Measurements from ENCODE around the gene ZNF439. TPM values are rescaled to one million over a fixed set of nuclear protein-coding genes. Genes with fewer than 3 reads are reported as not detected.
"Not testable (repeated sequence)": the region's sequence is repeated elsewhere in the genome, so short reads cannot be mapped to it uniquely, and the experiment has no call there.

Gene ZNF439
- total and polyA plus RNA-seq, 8 donors: 7.6 to 20.8 (median 19.2) TPM

DNA sequence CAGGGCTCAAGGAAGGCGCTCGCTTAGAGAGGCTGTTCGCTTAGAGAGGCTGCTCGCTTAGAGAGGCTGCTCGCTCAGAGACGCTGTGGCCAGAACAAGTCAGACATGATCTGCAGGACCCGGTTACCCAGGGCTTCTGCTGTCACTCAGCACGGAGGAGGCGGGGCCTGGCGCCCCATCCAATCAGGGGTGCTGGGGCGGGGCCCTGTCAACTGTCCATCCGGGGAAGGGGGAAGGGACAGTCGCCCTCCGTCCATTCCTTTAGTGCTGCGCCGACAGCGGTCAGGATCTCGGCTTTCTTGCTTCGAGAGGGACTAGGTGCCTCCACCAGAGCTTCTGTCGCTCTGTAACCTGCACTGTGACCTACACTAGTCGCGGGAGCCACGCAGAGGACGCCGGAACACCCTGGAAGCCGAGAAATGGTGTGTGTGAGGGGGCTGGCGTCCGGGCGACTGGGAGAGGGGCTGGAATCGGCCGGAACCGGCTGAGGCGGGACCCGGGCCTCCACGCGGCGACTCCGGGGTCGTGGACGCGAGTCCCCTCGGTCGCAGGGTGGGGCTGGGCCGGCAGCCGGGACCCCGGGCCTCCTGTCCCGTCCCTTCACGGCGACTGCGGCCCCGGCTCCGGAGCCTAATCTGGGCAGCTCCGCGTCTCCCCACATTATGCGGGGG lies 34.4 kb upstream of the ZNF439 start, which contains the start of gene ZNF440:
TSS of gene ZNF440 (plus strand) at position 245 of the 671 bp plus-strand sequence. CDS start at position 420, 175 bp downstream.
- peaks cover 0 to 9% of the 10 kb centered on the region in 2 donors for H3K4me1 ChIP-seq
- ATAC-seq (peak; percentile 100), DNase-seq (peak; percentile 95 to 98 (median 96))
- H3K27me3 ChIP-seq: no peaks in the 10 kb centered on the region
- no peaks in the 10 kb centered on the region for H3K36me3 ChIP-seq
- intact Hi-C loops (cut with DNase I): no loop called here
- H3K4me3 ChIP-seq: peak within 1 kb of the TSS; percentile 82 to 96
- TF ChIP-seq, protein P1, sequence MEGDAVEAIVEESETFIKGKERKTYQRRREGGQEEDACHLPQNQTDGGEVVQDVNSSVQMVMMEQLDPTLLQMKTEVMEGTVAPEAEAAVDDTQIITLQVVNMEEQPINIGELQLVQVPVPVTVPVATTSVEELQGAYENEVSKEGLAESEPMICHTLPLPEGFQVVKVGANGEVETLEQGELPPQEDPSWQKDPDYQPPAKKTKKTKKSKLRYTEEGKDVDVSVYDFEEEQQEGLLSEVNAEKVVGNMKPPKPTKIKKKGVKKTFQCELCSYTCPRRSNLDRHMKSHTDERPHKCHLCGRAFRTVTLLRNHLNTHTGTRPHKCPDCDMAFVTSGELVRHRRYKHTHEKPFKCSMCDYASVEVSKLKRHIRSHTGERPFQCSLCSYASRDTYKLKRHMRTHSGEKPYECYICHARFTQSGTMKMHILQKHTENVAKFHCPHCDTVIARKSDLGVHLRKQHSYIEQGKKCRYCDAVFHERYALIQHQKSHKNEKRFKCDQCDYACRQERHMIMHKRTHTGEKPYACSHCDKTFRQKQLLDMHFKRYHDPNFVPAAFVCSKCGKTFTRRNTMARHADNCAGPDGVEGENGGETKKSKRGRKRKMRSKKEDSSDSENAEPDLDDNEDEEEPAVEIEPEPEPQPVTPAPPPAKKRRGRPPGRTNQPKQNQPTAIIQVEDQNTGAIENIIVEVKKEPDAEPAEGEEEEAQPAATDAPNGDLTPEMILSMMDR (IDR thresholded peaks at IDR 0.05): no peak
- peaks cover 0 to 1% of the 10 kb centered on the region in 2 donors for H3K9me3 ChIP-seq
- H3K27ac ChIP-seq: peak within 1 kb of the TSS; percentile 85 to 92

DNA sequence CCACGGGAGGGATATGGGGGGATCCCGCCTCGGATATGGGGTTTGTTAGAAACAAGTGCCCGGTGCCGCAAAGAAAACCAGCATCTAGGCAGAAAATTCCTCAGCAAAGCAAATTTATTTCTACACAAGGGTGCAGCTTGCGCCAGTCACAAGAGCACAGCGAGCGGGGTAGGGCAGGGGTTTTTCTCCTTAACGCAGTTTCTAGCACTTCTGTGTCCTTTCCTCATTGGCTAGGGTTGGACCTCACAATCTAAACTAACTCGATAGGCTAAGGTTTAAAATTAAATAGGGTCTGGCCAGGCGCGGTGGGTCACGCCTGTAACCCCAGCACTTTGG lies 33.9 kb upstream of the ZNF439 start:
- peaks cover 0 to 9% of the 10 kb centered on the region in 2 donors for H3K4me1 ChIP-seq
- TF ChIP-seq, protein P1 (IDR thresholded peaks at IDR 0.05): no peak
- intact Hi-C loops (cut with DNase I): no loop called here
- H3K36me3 ChIP-seq: no peaks in the 10 kb centered on the region
- no peaks in the 10 kb centered on the region for H3K27me3 ChIP-seq
- DNase-seq (no peak), ATAC-seq (peak; percentile 58)
- H3K4me3 ChIP-seq: peak overlapping the region; percentile 82 to 96
- peak overlapping the region; percentile 85 to 92 for H3K27ac ChIP-seq
- H3K9me3 ChIP-seq: peaks cover 0 to 3% of the 10 kb centered on the region in 2 donors

DNA sequence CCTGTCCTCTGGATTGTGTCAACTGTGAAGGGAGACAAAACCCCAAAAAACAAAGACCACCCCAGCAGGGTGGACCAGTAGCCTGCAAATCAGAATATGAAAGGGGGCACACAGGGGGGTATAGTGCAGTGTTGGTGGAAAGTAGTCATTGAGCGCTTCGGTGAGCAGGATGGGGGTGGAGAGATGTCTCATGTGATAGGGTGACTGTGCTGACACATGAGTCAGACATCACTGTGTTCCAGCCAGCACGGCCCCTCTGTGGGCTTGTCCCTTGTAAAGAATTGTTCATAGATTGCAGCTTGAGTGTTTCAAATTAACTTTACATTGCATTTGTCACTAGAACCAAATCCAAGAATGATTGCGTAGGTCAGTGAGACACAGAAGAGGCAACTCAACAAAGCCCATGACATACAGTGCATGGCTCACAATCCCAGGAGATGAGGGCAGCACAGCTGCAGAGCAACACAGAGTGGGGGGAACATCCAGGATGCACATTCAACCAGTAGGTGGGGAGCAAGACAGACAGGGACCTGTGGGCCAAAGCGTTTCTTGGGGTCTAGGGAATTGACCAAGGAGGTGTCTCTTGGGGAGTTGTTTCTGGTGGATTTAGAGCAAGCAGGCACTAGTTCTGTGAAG lies 26.9 kb upstream of the ZNF439 start:
- Histone ChIP-seq H3K4me1 (no peaks in the 10 kb centered on the region), H3K36me3 (peaks cover 0 to 6% of the 10 kb centered on the region in 2 donors), H3K4me3 (no peak overlapping the region), H3K27ac (no peak overlapping the region), H3K9me3 (peaks cover 0 to 21% of the 10 kb centered on the region in 2 donors), H3K27me3 (no peaks in the 10 kb centered on the region)
- TF ChIP-seq, protein P1 (IDR thresholded peaks at IDR 0.05): no peak
- intact Hi-C loops (cut with DNase I): no loop called here
- ATAC-seq (peak; percentile 21), DNase-seq (no peak)

DNA sequence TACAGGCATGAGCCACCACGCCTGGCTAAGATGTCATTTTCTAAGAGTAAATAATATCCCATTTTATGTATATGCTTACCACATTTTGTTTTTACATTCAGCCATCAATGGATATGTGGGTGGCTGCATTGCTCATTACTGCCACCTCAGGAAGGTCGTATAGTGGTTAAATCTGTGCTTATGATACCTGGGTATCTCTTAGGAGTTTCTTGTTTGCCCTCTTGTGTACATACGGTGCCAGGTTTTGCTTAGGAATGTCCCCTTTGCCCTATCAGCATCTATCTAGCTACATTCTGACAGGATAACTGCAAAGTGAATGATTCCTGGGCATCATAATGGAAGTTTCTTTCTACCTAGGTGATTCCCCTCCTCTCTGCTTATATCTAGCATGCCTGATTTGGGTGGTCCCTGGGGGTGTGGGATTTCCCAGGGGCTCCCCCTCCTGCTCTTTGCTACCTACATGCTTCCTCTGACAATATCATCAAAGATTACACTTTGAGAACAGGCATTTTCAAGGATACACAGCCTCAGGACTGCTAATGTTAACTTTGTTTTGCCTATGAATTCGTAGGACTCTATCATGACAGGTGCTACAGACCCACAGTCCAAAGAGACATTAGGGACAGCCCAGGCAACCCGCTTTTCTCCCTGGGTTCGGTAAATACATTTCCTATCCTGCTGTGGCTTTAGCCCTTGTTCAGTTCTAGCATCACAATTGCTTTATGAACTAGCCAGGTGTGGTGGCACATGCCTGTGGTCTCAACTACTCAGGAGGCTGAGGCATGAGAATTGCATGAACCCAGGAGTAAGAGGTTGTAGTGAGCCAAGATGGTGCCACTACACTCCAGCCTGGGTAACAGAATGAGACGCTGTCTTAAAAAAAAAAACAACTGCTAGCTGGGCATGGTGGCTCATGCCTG lies 19.3 kb upstream of the ZNF439 start:
- H3K36me3 ChIP-seq: peaks cover 8 to 71% of the 10 kb centered on the region in 2 donors
- intact Hi-C loops (cut with DNase I); ATAC-seq: not testable (repeated sequence)

DNA sequence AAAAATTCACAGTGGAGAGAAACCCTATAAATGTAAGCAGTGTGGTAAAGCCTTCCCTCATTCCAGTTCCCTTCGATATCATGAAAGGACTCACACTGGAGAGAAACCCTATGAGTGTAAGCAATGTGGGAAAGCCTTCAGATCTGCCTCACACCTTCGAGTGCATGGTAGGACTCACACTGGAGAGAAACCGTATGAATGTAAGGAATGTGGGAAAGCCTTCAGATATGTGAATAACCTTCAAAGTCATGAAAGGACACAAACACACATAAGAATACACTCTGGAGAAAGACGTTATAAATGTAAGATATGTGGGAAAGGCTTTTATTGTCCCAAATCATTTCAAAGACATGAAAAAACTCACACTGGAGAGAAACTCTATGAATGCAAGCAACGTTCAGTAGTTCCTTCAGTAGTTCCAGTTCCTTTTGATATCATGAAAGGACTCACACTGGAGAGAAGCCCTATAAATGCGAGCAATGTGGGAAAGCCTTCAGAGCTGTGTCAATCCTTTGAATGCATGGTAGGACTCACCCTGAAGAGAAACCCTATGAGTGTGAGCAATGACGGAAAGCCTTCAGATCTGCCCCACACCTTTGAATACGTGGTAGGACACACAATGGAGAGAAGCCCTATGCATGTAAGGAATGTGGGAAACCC lies 16.1 kb upstream of the ZNF439 start:
- H3K9me3 ChIP-seq: peaks cover 6 to 69% of the 10 kb centered on the region in 2 donors

More for the DNA sequence above, 19.3 kb upstream of the ZNF439 start:
- not testable (repeated sequence) for H3K27me3 ChIP-seq, H3K27ac ChIP-seq, DNase-seq, H3K4me3 ChIP-seq, H3K4me1 ChIP-seq
- peaks cover 6 to 73% of the 10 kb centered on the region in 2 donors for H3K9me3 ChIP-seq

More for the DNA sequence above, 16.1 kb upstream of the ZNF439 start:
- DNase-seq (no peak), ATAC-seq (no peak)
- Histone ChIP-seq H3K27me3 (no peaks in the 10 kb centered on the region), H3K27ac (no peak overlapping the region), H3K4me1 (no peaks in the 10 kb centered on the region), H3K36me3 (peaks cover 8 to 71% of the 10 kb centered on the region in 2 donors), H3K4me3 (no peak overlapping the region)
- TF ChIP-seq, protein P1 (IDR thresholded peaks at IDR 0.05): no peak
- intact Hi-C loops (cut with DNase I): no loop called here

All from left lung (tissue), 10 donors.